A204.1 (cell line): ENCODE measurements around the gene LRRN1.

ENCODE experiments used
- FAIRE-seq: peaks from 2 replicates; lab custom pipeline; 2012; peaks lifted over from hg19 to GRCh38; lab: Jason Lieb, UNC

Gene LRRN1

DNA sequence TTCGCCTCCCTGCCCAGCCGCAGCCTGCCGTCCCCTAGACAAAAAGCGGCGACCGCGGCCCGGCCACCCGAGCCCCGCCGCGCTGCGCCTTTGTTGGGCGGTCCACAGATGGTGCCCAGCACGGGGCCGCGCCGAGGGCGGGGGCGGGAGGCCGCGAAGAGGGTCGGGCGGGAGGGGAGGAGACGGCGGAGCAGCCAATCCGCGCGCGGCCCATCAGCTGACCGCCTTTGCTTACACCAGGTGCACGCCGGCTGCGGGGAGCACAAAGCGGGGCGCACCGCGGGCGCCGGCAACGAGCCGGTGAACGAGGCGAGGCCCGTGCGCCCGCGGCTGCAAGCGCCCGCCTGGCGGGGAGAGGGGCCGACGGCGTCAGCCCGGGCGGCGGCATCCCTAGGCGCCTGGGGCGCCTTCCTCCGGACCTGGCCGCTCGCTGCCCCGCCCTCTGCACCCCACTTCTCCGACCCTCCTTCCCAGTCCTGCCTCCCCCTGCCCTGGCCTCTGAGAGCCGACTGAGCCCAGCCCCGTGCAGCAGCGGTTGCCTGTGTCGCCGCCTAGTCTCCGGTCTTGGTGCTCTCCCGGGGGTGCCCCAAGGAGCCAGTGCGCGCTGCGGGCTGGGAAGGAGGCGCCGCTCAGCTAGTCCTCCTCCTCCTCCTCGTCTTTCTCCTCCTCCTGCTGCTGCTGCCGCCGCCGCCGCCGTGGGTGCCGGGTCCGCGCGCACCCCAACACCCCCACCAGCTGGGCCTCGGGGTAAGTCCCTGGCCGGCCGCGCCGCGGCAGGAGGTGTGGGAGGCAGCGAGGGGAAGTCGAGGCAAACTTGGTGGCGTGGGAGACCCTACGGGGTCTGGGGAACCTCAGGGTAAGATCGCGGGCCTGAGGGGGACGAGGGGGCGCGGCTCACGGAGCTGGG lies at the start of gene LRRN1:
TSS of gene LRRN1 (plus strand) at position 259 of the 907 bp plus-strand sequence. CDS start 45,211 bp downstream, outside the sequence.
- FAIRE-seq = no peak

DNA sequence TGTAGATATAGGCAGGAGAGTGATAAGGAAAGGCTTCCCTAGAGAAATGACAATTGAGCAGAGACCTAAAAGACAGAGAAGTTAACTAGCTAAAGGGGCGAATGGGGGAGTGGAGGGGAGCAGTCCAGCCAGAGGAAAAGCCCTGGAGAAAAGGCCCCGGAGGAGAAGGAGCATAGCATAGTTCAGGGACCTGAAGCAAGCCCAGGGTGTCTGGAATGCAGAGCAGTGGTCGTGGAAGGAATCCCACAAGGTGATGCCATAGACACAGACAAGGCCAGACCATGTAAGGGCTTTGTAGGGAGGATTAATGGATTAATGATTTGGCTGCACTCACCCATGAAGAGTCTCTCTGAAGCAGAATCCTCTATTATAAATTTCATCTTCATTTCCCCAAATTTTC lies 45.8 kb upstream of the LRRN1 start:
- FAIRE-seq = no peak

DNA sequence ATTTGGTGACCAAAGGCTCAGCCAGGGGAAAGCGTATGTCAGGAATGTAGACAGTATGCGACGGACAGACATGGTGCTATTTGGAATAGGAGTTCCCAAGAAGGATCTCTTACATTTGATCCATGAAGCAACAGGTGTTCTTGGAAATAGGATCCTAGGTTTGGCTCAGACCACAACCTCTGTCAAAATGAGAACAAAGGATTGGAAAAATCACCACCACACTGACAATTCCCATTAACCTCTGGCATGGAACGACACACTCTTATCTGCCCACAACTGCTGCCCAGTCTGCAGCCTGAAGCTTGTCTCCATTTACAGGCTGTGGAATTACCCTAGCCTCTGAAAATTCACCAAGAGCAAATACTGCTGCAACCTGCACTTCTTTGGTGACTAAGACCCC lies 33.6 kb upstream of the LRRN1 start:
- no peak for FAIRE-seq

DNA sequence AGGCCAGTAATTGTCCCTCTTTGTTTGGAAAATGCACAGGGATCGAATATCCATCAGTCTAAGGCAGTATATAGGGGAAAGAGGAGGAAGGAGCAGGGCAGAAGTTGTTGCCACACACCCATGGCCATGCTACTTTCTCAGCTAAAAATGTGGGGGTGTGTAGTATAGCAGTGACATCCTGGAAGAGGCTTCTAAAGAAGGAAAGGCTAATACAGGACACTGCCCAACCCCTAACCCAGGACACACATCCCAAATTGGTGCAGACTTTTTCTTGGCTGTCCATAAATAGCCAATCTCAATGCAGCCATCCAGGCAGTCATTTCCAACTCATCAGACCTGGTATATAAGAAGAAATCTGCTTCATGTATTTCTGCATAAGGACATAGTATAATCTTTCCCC lies 33.1 kb upstream of the LRRN1 start:
- FAIRE-seq = no peak

DNA sequence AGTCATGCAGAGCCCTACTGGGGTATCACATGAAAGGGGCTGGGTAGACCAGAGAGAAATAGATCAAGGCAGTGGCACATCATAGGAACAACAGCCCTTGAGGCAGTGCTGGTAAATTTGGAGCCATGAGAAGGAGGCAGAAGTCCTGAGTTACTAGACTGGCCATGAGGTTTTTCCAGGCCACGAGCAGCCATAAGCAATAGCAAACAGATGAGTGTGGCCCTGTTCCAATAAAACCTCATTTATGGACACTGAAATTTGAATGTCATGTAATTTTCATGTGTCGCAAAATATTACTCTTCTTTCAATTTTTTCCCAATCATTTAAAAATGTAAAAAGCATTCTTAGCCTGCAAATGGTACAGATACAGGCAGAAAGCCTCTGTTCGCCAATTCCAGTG lies 28.1 kb upstream of the LRRN1 start:
- FAIRE-seq = no peak

DNA sequence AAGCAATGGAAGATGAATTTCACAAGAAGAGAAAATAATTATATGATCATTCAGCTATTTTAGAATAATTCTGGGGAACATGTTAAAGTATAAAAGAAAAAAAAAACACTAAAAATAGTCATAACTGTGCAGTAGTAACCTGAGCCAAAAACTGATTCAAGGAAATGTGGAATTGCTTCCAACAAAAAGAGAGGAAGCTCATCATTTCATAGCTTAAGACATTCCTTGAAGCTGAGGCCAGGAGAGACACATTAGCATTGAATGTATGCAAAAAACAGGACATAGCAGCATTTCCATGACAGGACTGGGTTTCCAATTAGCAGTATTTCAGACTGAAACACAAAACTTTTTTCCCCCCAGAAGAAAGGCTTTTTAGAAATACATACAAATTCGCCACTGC lies 27.7 kb upstream of the LRRN1 start:
- no peak for FAIRE-seq

DNA sequence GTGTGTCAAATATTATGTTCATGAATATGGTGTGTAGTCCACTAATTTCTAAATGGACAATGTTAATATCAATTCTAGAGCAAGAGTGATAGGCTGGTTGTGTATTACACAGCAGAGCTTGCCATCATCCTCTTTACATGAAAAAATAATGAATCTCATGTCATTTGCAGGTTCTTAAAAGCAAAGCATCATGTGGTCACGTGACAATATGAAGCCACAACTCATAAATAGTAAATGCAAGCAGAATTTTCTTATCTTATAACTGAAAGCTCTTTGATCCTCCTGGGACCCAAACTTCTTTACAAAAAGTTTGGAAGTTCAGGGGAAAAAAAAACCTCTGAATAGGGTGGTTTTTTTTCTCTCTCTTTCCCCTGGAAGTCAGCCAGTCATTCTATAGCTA lies 26.9 kb upstream of the LRRN1 start:
- no peak for FAIRE-seq

DNA sequence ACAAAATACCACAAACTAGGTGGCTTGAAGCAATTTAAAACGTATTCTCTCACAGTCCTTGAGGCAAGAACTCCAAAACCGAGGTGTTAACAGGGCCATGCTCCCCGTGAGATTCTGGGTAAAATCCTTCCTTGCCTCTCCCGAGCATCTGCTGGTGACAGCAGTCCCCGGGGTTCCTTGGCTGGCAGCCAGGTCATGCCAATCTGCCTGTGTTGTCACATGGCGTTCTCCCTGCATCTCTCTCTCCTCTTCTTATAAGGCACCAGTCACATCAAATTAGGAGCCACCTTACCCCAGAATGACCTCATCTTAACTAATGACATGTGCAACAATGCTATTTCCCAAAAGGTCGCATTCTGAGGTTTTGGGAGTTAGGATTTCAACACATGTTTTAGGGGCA lies 26.3 kb upstream of the LRRN1 start:
- no peak for FAIRE-seq

DNA sequence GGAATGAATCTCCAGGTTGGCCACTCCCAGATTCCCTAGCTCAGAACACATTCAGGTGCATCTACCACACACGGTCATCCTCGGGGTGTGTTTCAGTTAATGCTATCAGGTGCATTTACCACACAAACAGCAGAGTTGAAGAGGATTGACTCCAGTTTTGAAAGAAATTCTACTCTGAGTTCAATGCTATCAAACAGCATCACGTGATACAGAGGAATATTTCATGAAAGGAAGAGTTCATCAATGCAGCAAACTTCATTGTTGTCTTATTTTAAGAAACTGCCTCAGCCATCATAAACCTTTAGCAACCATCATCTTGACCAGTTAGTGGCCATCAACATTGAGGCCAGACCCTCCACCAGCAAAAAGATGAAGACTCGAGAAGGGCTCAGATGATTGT lies 22.6 kb upstream of the LRRN1 start:
- no peak for FAIRE-seq

DNA sequence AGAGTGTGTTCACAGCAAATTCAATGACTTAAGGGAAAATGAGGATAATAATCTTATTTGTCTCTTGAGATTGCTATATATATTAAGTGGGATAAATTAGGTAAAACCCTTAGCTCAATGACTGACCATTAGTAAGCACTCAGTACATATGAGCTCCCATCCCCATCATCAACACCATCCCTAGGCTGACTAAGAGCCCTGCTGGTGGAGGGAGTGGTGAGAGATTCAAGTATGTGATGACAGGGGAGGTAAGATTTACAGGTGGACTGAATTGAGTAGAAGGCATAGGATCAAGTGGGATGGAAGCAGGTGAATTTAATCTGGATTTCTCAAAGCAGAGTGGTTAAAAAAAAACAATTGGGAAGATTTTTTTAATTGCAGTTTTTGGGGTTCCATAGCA lies 21.0 kb upstream of the LRRN1 start:
- no peak for FAIRE-seq

DNA sequence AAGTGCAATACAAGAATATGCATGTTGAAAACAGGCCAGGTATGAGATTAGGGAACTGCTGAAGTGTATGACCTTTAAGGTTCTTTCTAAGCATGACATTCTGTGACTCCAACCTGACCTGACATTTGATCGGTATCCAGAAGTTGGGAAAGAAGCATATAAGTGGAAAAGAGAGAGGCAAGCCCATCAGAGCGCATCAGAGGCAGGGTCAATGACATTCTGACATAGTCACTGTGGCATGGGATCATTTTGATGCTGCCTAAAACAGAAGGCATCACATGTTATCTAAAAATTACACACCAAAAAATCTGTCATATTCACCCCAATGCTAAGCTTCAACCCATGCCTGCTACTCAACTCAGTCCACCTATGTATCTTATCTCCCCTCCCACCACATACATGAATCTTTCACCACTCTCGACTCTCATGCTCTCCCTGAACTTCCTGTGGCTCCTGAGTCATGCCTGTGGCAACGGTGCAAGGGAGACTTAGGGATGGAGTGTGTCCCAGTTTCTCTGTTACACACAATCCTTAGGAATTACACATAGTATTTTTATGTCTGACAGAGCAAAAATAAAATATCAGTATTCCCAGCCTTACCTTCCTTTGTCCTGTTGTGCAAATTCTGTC lies 20.5 kb upstream of the LRRN1 start:
- no peak for FAIRE-seq

DNA sequence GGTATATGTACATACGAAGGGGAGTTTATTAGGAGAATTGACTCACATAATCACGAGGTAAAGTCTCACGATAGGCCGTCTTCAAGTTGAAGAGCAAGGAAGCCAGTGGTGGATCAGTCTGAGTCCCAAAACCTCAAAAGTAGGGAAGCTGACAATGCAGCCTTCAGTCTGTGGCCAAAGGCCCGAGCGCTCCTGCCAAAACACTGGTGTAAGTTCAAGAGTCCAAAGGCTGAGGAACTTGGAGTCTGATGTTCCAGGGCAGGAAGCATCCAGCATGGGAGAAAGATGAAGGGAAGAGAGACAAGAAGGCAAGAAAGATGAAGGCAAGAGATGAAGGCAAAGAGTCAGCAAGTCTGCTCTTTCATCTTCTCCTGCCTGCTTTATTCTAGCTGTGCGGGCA lies 16.8 kb upstream of the LRRN1 start:
- FAIRE-seq = no peak

DNA sequence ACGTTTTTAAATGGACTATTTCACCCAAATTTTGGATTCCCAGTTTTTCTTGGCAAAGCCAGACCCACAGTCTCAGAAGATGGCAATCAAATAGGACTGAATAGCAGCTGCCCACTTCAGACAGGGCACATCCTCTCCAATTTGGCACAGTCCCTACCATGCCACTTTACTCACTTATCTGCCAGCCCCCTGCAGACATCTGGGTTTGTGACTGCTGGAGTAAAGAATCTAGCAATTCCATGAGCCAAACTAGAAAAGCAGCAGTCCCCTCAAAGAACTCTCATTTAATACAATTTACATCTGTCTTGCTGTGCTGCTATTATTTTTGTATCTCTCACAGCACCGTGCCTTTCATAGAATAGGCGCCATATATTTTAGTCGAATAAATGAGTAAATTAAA lies 16.0 kb upstream of the LRRN1 start:
- FAIRE-seq = no peak

DNA sequence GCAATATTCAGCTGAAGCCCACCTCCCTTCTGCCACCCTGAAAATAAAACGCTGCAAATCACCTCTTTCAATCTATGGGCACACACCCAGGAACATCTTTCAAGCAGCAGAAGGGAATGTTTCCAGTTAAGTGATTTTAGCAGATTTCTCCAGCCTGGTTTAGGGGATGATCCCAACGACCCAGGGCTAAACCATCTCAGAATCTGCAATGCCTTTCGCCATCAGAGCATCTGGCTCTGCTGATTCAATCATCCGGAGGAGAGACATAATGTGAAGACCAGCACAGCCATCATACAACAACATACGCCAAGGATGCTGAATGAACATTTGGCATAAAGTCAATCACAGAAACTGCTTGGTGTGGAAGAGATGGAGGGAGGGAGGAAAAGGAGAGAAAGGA lies 15.5 kb upstream of the LRRN1 start:
- FAIRE-seq = no peak

DNA sequence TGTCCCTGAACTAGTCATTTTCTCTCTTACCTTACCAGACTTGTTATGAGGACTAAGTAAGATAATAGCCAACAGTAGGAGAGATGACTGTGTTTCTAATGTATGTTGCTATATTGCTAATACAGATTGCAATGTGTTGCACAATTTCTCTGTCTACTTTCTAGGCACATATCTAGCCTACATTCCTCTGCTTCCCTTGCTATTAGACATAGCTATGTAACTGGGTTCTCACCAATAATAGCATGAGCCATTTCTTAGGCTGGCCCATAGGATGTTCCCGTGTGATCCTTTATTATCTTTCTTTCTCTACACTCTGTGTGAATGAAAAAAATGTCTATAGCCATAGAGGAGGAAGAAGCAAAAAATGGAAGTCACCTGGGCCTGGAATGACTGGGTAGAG lies 6.8 kb upstream of the LRRN1 start:
- no peak for FAIRE-seq

DNA sequence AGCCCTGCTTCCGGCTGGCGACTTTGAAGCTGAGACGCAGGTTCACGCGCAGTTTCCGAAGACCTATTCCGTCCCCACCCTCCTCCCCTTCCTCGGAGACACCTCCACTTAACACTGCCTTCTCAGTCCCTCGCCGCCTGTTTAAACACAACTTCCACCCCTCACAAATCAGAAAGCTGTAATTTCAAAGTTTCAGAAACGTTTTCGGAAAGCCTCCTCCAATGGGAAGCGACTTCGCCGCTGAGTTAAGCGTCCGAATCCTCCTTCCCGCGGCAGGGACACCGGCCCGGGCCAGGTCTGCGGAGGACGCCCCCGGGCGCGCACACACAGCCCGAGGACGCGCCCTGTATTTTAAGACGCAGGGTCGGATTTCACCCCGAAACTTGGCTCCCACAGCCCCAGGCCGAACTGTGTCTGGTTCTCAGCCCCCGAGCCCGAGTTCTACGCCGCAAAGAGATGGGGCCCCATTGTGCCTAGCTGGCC lies 559 bp upstream of the LRRN1 start:
- FAIRE-seq = no peak

DNA sequence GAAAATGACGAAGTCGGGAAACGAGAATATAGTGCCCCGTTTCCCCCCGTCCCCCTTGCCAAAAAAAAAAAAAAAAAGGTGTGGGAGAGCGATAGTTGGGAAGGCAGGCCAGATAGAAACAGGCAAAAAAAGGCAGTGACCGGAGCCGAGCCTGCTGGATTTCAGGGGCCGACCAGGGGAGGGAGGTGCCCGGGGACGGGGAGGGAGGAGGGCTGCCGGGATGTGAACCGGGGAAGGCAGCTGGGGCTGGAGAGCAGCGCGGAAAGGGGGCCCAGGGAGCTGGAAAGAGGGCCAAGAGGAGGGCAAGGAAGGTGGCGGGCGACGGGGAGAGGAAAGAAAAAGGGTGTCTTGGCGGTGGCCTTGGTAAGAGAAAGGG lies 837 bp downstream of the LRRN1 start:
- FAIRE-seq = no peak

DNA sequence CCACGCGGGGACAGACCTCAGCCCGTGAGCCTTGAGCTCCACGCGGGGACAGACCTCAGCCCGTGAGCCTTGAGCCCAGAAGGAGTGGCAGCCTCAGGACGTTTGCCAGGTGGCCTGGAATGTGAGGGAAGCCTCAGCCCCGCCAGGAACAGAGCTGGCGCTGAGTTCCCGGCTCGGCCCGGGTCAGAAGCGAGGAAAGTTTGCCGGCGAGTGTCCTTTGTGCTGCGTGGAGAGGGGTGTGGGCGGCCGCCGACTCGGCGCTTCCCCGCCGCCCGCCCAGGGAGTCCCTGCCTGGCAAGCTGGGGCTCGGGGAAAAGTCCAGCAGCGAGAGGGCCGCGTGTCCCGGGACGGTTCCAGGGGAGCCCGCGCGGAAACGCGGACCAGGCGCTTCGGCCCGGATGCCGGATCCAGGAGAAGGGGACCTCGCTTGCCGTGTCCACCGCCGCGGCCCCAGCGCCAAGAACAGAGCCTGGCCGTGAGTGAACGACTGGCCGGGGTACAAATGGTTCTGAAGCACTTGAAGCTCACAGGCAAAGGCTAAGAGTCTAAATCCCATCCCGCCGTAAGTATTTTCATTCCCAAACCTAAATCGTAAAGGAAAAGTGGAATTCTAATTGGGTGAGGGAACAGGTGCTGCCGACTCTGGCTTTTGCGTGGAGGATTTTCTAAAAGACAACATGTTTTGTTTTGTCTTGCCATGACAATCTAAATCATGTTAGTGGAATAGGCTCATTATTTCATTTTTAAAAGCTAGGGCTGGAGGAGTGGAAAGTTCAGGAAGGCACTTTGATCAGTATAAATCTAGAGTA lies 1.7 kb downstream of the LRRN1 start:
- FAIRE-seq = no peak

DNA sequence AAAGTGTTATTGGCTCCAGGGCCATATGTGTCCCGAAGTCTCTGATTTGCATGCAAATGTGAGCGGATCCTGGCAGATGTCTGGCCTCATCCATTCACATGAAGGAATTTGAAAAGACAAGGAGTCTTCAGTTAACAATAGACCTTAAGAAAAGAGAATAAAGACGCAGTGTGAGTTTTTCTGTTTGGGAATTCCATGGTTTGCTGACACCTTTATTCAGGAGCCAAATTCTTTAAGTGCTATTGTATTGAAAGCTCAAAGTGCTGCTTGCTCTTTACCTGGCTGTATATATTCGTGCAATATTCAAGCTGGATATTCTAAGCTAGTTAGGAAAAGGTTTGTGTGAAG lies 2.2 kb downstream of the LRRN1 start:
- no peak for FAIRE-seq

DNA sequence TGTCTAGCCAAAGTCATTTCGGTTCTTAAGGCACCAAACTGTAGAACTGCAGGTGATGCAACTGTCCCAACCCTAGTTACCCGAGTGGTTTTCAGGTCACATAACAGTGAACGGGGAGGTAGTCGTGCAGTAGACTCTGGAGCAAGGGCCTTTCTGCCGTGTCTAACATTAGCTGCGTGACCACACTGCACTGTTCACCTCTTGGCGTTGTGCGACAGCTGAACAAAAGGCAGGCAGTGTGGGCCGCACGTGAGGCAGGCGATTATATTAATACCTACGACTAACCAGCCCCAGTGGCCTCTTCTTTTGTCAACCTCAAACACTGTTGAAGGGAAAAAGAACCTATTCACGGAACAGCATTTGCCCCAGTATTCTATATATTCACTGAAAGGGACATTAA lies 2.8 kb downstream of the LRRN1 start:
- FAIRE-seq = no peak

DNA sequence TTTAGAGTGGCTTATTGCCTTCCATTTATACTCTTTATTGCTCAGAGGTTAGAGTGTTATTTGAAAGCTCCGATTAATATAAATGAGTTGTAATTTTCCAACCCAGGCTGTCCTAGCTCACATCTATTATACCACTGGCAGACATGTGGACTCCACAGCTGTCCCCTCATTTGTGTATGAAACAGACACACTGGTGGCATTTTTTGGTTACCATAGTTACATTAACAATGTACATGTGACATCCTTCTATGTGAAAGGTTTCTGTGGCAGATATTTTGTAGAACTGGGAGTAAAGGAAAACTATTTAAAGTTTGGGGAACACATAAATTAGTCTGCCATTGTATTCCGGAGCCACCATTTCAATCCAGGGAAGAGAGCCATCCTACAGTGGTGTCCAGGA lies 5.3 kb downstream of the LRRN1 start:
- no peak for FAIRE-seq

DNA sequence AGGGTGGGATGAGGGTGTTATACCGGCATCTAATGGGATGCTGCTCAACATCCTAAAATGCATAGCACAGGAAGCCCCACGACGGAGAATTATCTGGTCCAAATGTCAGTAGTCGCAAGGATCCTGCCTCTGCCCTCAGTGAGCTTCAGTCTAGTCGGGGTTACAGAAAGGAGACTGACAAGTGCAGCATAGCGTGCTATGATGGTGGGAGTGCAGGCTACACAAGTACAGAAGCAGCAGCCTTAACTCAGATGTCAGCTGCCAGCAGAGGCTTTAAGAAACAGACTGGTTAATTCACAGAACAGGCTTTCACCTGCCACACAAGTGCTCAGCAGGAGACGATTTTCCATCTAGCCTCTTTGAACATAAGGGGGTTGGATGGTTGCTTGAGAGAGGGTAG lies 6.9 kb downstream of the LRRN1 start:
- no peak for FAIRE-seq

DNA sequence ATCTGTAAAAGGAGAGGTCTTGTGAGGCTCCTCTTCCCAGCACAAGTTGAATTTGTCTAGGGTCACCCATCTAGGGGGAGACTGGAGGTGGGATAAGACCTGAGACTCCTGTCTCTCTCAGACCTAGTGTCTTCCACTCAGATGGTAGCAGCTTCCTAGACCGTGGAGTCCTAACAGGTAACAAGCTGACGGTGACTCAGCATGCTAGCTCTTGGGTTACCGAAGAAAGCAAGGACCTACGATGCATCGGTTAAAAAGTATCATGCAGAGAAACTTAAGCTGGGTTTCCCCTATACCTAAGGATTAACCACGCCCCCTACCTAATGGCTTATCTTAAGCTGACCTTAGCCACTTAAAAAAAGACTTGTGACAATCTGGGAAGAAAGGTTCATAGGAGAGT lies 7.6 kb downstream of the LRRN1 start:
- FAIRE-seq = no peak
